Mucosa of stomach (tissue), 1 donor: ENCODE measurements around the gene ODAD3.
"Not testable (repeated sequence)": the region's sequence is repeated elsewhere in the genome, so short reads cannot be mapped to it uniquely, and the experiment has no call there.

Experiments
- H3K27me3 ChIP-seq: one replicate; pipeline ENCODE4 v1.7.0; 2013; ENCODE audit warnings: mild to moderate bottlenecking, low read length; ENCODE audit not compliant: control insufficient read depth, insufficient read depth
- H3K36me3 ChIP-seq: one replicate; pipeline ENCODE4 v1.7.0; 2013; ENCODE audit warnings: low read length; ENCODE audit not compliant: control insufficient read depth, insufficient read depth
- H3K4me1 ChIP-seq: one replicate; pipeline ENCODE4 v1.7.0; 2013; ENCODE audit warnings: mild to moderate bottlenecking, low read length; ENCODE audit not compliant: control insufficient read depth, insufficient read depth
- H3K4me3 ChIP-seq: one replicate; pipeline ENCODE4 v1.7.0; 2013; ENCODE audit warnings: low read length
- H3K9ac ChIP-seq: one replicate; pipeline ENCODE4 v1.7.0; 2013; ENCODE audit warnings: mild to moderate bottlenecking, low read length, moderate library complexity
- H3K9me3 ChIP-seq: one replicate; pipeline ENCODE4 v1.7.0; 2013; ENCODE audit warnings: mild to moderate bottlenecking, low read length, moderate library complexity; ENCODE audit not compliant: control insufficient read depth
- donor health status: Pancreatic carcinoma.

The ODAD3 gene

GRCh38 chr19:11475343-11475742 lies 40.4 kb upstream of the ODAD3 start:
- H3K27me3 ChIP-seq, H3K9ac ChIP-seq, H3K9me3 ChIP-seq, H3K36me3 ChIP-seq, H3K4me1 ChIP-seq, H3K4me3 ChIP-seq: not testable (repeated sequence)

- Histone ChIP-seq H3K4me3 (no peak overlapping the region), H3K27me3 (no peaks in the 10 kb centered on the region), H3K9me3 (no peaks in the 10 kb centered on the region), H3K4me1 (no peaks in the 10 kb centered on the region), H3K36me3 (no peaks in the 10 kb centered on the region), H3K9ac (no peak overlapping the region)
Measured at GRCh38 chr19:11473725-11474124, 38.8 kb upstream of the ODAD3 start.

- H3K9me3 ChIP-seq, H3K36me3 ChIP-seq, H3K4me3 ChIP-seq, H3K9ac ChIP-seq, H3K27me3 ChIP-seq, H3K4me1 ChIP-seq: not testable (repeated sequence)
Measured at GRCh38 chr19:11468266-11468845, 33.4 kb upstream of the ODAD3 start.

- Histone ChIP-seq H3K9me3 (no peaks in the 10 kb centered on the region), H3K4me1 (no peaks in the 10 kb centered on the region), H3K27me3 (no peaks in the 10 kb centered on the region), H3K9ac (no peak overlapping the region), H3K4me3 (no peak overlapping the region), H3K36me3 (no peaks in the 10 kb centered on the region)
Measured at GRCh38 chr19:11465600-11465999, 30.7 kb upstream of the ODAD3 start.

- no peaks in the 10 kb centered on the region for H3K36me3 ChIP-seq
- no peaks in the 10 kb centered on the region for H3K9me3 ChIP-seq
- H3K4me3 ChIP-seq = no peak overlapping the region
- no peaks in the 10 kb centered on the region for H3K4me1 ChIP-seq
- H3K27me3 ChIP-seq = no peaks in the 10 kb centered on the region
- H3K9ac ChIP-seq = no peak overlapping the region
Measured at GRCh38 chr19:11464333-11465265, 29.7 kb upstream of the ODAD3 start.

GRCh38 chr19:11463391-11463790 lies 28.5 kb upstream of the ODAD3 start:
- Histone ChIP-seq H3K4me3 (no peak overlapping the region), H3K36me3 (no peaks in the 10 kb centered on the region), H3K4me1 (no peaks in the 10 kb centered on the region), H3K9ac (no peak overlapping the region), H3K9me3 (no peaks in the 10 kb centered on the region), H3K27me3 (no peaks in the 10 kb centered on the region)

GRCh38 chr19:11461453-11461852 lies 26.5 kb upstream of the ODAD3 start:
- H3K4me1 ChIP-seq = no peaks in the 10 kb centered on the region
- H3K36me3 ChIP-seq = no peaks in the 10 kb centered on the region
- H3K27me3 ChIP-seq = no peaks in the 10 kb centered on the region
- H3K4me3 ChIP-seq = no peak overlapping the region
- no peaks in the 10 kb centered on the region for H3K9me3 ChIP-seq
- no peak overlapping the region for H3K9ac ChIP-seq

- no peaks in the 10 kb centered on the region for H3K4me1 ChIP-seq
- no peak overlapping the region for H3K4me3 ChIP-seq
- no peaks in the 10 kb centered on the region for H3K9me3 ChIP-seq
- H3K27me3 ChIP-seq = no peaks in the 10 kb centered on the region
- H3K36me3 ChIP-seq = no peaks in the 10 kb centered on the region
- H3K9ac ChIP-seq = no peak overlapping the region
Measured at GRCh38 chr19:11460207-11460606, 25.3 kb upstream of the ODAD3 start.

- not testable (repeated sequence) for H3K9ac ChIP-seq, H3K27me3 ChIP-seq, H3K4me3 ChIP-seq, H3K9me3 ChIP-seq, H3K4me1 ChIP-seq, H3K36me3 ChIP-seq
Measured at GRCh38 chr19:11458912-11459311, 24.0 kb upstream of the ODAD3 start.

- Histone ChIP-seq H3K36me3 (no peaks in the 10 kb centered on the region), H3K9me3 (no peaks in the 10 kb centered on the region), H3K9ac (no peak overlapping the region), H3K27me3 (no peaks in the 10 kb centered on the region), H3K4me1 (no peaks in the 10 kb centered on the region), H3K4me3 (no peak overlapping the region)
Measured at GRCh38 chr19:11458236-11458900, 23.4 kb upstream of the ODAD3 start.

GRCh38 chr19:11457831-11458230 lies 22.9 kb upstream of the ODAD3 start:
- no peak overlapping the region for H3K4me3 ChIP-seq
- no peak overlapping the region for H3K9ac ChIP-seq
- no peaks in the 10 kb centered on the region for H3K9me3 ChIP-seq
- H3K36me3 ChIP-seq = no peaks in the 10 kb centered on the region
- no peaks in the 10 kb centered on the region for H3K4me1 ChIP-seq
- H3K27me3 ChIP-seq = no peaks in the 10 kb centered on the region

- Histone ChIP-seq H3K9ac (no peak overlapping the region), H3K36me3 (no peaks in the 10 kb centered on the region)
Measured at GRCh38 chr19:11457115-11457514, 22.2 kb upstream of the ODAD3 start.

More at GRCh38 chr19:11457115-11457514, 22.2 kb upstream of the ODAD3 start:
- no peaks in the 10 kb centered on the region for H3K9me3 ChIP-seq
- H3K4me3 ChIP-seq = no peak overlapping the region
- no peaks in the 10 kb centered on the region for H3K4me1 ChIP-seq
- no peaks in the 10 kb centered on the region for H3K27me3 ChIP-seq
